GM18951 (cell line): ENCODE data around the gene USO1.
"Not testable (repeated sequence)": the region's sequence is repeated elsewhere in the genome, so short reads cannot be mapped to it uniquely, and the experiment has no call there.

Source experiments
- POLR2A ChIP-seq: IDR thresholded peaks from 4 replicates; pipeline ENCODE4 v1.6.1; 2011; ENCODE audit warnings: mild to moderate bottlenecking; ENCODE audit not compliant: insufficient read length, insufficient read depth; ENCODE audit errors: extremely low read depth
- in situ Hi-C: fragments of 300-500 bp; cut with MboI; formaldehyde crosslinking; loops from one replicate; pipeline ENCODE4 v1.12.0; 2022; ENCODE audit warnings: low sequenced_read_pairs, mixed read lengths, inconsistent platforms; ENCODE audit not compliant: unreplicated experiment

USO1 gene

GRCh38 chr4:75698162-75698962, 26.0 kb upstream of the USO1 start:
- no peak for TF ChIP-seq POLR2A
- in situ Hi-C loops, result no loop called here

- in situ Hi-C loops, result no loop called here
- TF ChIP-seq POLR2A, result no peak
Observed at GRCh38 chr4:75698963-75699228, 25.5 kb upstream of the USO1 start.

GRCh38 chr4:75699299-75699698, 25.1 kb upstream of the USO1 start:
- in situ Hi-C loops, result no loop called here
- no peak for TF ChIP-seq POLR2A

DNA sequence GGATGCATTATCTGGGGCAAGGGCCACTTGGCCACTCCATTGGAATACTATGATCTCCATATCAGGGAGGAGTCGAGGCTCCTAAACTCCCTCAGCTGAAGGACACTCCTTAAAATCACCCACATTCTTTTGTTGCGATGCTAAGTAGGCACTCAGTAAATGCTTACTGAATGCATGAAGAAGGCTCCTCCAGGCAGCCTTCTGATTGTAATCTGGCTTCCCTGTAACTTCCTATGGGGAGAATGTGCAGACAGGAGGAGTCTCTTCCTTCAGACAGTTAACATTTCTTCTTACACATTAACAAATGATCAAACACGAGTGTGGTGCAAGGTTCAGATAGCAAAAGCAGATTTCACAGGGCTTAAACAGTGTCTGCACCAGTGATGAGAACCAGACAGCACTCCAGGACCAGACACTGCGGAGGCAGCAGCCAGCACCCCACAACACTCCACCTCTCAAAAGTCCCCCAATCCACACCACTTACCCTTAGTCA, 21.4 kb upstream of the USO1 start:
- no peak for TF ChIP-seq POLR2A
- in situ Hi-C loops, result no loop called here

- TF ChIP-seq POLR2A, result no peak
Observed at GRCh38 chr4:75705198-75705977, 19.0 kb upstream of the USO1 start.

GRCh38 chr4:75708218-75708691, 16.1 kb upstream of the USO1 start:
- in situ Hi-C loops, result no loop called here
- TF ChIP-seq POLR2A, result no peak

More at GRCh38 chr4:75705198-75705977, 19.0 kb upstream of the USO1 start:
- in situ Hi-C loops, result no loop called here

DNA sequence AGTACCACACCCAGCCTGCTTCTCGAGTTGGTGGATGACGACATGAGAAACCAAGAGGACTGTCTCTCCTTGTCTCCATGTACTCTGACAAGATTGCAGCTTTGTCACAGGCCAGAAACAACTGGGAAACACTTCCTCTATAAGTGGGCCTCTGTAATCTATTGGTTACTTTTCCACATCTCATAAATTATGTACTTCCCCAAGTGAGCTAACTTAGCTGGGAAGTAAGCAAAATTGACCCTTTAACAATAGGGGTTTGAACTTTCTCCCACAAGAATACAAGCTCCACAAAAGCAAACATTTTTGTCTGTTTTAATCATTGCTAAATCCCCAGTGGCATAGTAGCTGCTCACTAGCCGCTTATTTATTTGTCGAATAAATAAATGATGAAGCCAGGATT, 14.1 kb upstream of the USO1 start:
- no peak for TF ChIP-seq POLR2A
- in situ Hi-C loops, result no loop called here

GRCh38 chr4:75714011-75714410, 10.4 kb upstream of the USO1 start:
- no peak for TF ChIP-seq POLR2A
- in situ Hi-C loops, result no loop called here

GRCh38 chr4:75714704-75715103, 9.7 kb upstream of the USO1 start:
- TF ChIP-seq POLR2A, result no peak
- in situ Hi-C loops, result no loop called here

DNA sequence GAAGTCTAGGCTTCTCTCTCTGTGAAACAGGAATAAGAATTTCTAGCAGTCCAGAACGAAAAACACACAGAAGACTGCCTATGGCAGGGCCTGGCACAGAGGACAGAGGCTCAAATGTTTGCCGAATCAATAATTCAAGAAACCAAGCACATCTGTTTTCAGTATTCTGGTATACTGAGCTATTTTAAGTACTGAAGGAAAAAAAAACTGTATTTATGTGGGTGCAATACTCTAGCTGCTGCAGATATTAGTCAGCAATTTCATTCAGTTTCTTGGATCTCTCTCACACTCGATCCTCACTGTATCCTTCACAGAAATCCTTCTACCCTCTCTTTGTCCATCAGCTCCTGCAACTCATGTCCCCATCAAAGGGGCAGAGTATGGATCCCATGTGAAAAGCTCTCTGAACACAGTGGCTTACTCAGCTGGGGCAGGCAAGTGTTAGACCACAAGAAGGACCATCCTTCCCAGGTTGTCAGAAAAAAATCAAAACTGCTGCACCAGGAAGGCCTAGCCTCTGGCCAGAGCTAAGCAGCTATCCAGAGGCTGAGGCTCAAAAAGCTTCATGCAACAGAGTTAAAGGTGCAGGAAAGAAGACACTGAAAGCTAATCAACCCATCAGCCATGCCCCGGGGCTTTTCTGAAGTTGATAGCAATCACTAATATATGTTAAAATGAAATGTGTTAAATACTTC, 9.1 kb upstream of the USO1 start:
- no peak for TF ChIP-seq POLR2A
- in situ Hi-C loops, result no loop called here

- in situ Hi-C loops, result not testable (repeated sequence)
Observed at GRCh38 chr4:75716054-75716453, 8.3 kb upstream of the USO1 start.

DNA sequence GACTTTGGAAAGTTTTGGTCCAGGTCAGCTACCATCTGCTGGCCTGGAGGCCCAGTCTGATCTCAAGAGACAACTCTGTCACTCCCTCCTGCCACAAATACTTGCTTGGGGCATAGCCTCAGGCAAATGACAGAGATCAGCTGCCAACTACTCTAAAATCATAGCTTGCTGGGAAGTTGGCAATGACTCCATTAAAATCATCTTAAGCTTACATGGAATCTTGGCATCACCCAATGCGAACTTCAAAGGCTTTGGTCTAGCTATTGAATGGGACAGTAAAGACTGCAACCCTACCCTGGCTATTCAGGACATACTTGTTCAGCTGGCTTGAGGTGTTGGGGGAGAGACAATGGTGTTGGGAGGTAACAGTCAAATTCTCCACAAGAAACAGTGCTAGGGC, 7.0 kb upstream of the USO1 start:
- in situ Hi-C loops, result no loop called here
- no peak for TF ChIP-seq POLR2A

GRCh38 chr4:75718529-75718928, 5.8 kb upstream of the USO1 start:
- no peak for TF ChIP-seq POLR2A
- in situ Hi-C loops, result no loop called here
